ENCODE measurements around the gene SH2D2A.

The SH2D2A gene

GRCh38 chr1:156785458-156785857 is 31.2 kb downstream of the SH2D2A start:
- no peak for TF ChIP-seq SIN3A (IDR thresholded peaks at IDR 0.05; ENCODE audit: borderline replicate concordance, insufficient read depth, low read length)
- no peak for TF ChIP-seq POLR2AphosphoS5 (IDR thresholded peaks at IDR 0.05; ENCODE audit: low read depth, low read length)
- no peak for TF ChIP-seq FOXP2 (optimal IDR thresholded peaks at IDR 0.05; ENCODE audit: borderline replicate concordance, extremely low read depth, extremely low read length, insufficient read depth)
- TF ChIP-seq TAF1 (IDR thresholded peaks at IDR 0.05; ENCODE audit: borderline replicate concordance, insufficient read depth, low read length): no peak
- no peak for TF ChIP-seq REST (IDR thresholded peaks at IDR 0.05; ENCODE audit: insufficient read depth in 1 of 2, low read depth in 2 of 2, low read length in 2 of 2)

GRCh38 chr1:156781585-156782186 is 35.0 kb downstream of the SH2D2A start:
- TF ChIP-seq POLR2AphosphoS5 (IDR thresholded peaks at IDR 0.05; ENCODE audit: low read depth, low read length) (no peak), TAF1 (IDR thresholded peaks at IDR 0.05; ENCODE audit: borderline replicate concordance, insufficient read depth, low read length) (no peak), REST (IDR thresholded peaks at IDR 0.05; ENCODE audit: insufficient read depth in 1 of 2, low read depth in 2 of 2, low read length in 2 of 2) (no peak), SIN3A (IDR thresholded peaks at IDR 0.05; ENCODE audit: borderline replicate concordance, insufficient read depth, low read length) (no peak), FOXP2 (optimal IDR thresholded peaks at IDR 0.05; ENCODE audit: borderline replicate concordance, extremely low read depth, extremely low read length, insufficient read depth) (no peak)

GRCh38 chr1:156777573-156777972 is 39.1 kb downstream of the SH2D2A start:
- TF ChIP-seq FOXP2 (optimal IDR thresholded peaks at IDR 0.05; ENCODE audit: borderline replicate concordance, extremely low read depth, extremely low read length, insufficient read depth) (no peak), TAF1 (IDR thresholded peaks at IDR 0.05; ENCODE audit: borderline replicate concordance, insufficient read depth, low read length) (no peak), REST (IDR thresholded peaks at IDR 0.05; ENCODE audit: insufficient read depth in 1 of 2, low read depth in 2 of 2, low read length in 2 of 2) (no peak), SIN3A (IDR thresholded peaks at IDR 0.05; ENCODE audit: borderline replicate concordance, insufficient read depth, low read length) (no peak), POLR2AphosphoS5 (IDR thresholded peaks at IDR 0.05; ENCODE audit: low read depth, low read length) (no peak)

- no peak for TF ChIP-seq FOXP2 (optimal IDR thresholded peaks at IDR 0.05; ENCODE audit: borderline replicate concordance, extremely low read depth, extremely low read length, insufficient read depth)
- no peak for TF ChIP-seq SIN3A (IDR thresholded peaks at IDR 0.05; ENCODE audit: borderline replicate concordance, insufficient read depth, low read length)
- TF ChIP-seq TAF1 (IDR thresholded peaks at IDR 0.05; ENCODE audit: borderline replicate concordance, insufficient read depth, low read length): no peak
- no peak for TF ChIP-seq POLR2AphosphoS5 (IDR thresholded peaks at IDR 0.05; ENCODE audit: low read depth, low read length)
- TF ChIP-seq REST (IDR thresholded peaks at IDR 0.05; ENCODE audit: insufficient read depth in 1 of 2, low read depth in 2 of 2, low read length in 2 of 2): no peak
These were observed 39.7 kb downstream of the SH2D2A start for GRCh38 chr1:156776942-156777341.

Data from PFSK-1 (cell line).